Right hindlimb (tissue), 1 donor: ENCODE results near the gene SPOCK1.

ENCODE experiments used
- DNase-seq: peaks from one replicate; pipeline ENCODE4 v3.0.0-alpha.2; 2018

The SPOCK1 gene

GRCh38 chr5:137440795-137441194 lies 58.3 kb downstream of the SPOCK1 start:
- no peak for DNase-seq

DNA sequence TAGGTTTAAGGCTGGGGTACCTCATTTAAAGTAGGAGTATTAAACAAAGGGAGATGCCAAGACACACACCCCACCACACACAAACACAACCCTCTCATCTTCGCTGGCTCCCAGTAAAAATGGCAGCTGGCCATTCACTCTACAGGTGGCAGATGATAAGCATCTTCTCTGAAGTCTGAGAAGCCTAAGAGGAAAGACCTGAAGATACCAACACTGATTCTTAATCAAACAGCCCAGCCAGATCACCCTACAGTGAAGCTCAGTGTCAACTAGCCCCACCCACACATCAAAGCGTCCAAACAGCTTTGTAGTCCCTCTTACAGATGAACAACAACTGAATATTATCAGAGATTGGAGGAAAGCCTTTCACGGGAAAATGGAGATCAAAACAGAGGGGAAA lies 59.5 kb downstream of the SPOCK1 start:
- no peak for DNase-seq

- no peak for DNase-seq
Observed at GRCh38 chr5:137438932-137439331, 60.2 kb downstream of the SPOCK1 start.

- DNase-seq = no peak
Observed at GRCh38 chr5:137437774-137438173, 61.4 kb downstream of the SPOCK1 start.

DNA sequence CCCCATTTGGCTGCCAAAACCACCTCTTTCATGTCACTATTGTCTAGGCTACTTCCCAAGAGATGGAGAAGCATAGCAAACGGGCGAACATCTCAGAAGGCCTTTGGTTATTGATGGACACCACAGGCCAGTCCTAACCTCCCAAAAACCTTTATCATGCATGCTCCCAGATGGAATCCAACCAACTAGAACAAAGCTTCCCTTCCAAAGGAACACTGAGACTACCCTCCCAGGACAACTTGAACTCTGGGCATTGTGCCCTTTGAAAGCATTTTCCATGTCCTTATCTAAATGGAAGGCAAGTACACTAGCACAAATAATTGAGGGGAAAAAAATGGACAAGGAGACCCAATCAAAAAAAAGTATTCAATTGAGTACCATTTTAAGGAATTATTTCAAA lies 65.6 kb downstream of the SPOCK1 start:
- DNase-seq = no peak

GRCh38 chr5:137432376-137432775 lies 66.8 kb downstream of the SPOCK1 start:
- no peak for DNase-seq

- no peak for DNase-seq
Observed at GRCh38 chr5:137431051-137431450, 68.1 kb downstream of the SPOCK1 start.

DNA sequence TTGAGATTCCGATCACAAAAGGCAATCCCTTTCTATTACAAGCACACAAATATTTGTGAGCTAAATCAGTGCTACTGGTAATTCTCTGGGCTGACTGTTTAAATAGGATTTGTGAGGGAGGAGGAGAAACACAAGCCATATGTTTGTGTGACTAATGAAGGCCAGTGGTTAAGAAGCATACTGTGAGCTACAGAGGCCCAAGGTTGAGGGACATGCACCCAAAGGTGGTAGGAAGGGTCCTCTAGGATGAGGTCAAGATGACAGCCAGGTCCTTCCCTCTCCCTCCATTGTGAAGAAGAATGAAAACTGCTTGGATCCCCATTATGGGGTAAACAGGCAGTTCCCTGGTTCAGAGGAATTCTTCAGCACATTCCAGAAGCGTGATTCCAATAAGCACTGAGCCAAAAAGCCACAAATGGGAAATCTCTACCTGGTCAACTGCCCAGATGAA lies 83.9 kb downstream of the SPOCK1 start:
- no peak for DNase-seq

DNA sequence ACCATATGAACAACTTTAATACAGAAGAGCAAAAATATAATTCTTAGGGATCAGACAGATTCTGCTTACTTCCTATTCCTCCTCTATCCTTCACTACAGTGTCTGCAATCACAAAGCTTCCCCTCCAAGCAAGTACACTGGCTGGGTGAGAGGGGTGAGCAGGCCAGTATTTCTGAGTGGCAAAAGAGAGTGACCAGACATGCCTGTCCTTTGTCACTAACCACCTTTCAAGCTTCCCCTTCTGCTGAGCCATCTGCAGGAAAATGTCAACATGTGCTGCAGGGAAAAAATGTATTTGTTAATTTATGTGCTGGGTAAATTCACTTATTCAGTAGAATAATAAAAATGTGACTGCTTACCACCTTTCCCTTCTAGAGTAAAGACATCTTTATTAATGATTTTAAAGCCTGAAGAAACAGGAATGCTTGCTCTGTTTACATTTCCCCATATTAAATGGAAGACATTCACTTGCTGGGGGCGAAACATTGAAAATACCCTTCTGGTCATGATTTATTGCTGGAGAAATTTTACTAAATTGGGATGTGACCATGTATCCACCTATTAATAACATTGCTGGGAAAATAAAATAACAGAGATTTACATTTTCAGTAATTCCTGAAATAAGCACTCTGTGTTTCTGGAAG lies 84.9 kb downstream of the SPOCK1 start:
- DNase-seq = no peak

DNA sequence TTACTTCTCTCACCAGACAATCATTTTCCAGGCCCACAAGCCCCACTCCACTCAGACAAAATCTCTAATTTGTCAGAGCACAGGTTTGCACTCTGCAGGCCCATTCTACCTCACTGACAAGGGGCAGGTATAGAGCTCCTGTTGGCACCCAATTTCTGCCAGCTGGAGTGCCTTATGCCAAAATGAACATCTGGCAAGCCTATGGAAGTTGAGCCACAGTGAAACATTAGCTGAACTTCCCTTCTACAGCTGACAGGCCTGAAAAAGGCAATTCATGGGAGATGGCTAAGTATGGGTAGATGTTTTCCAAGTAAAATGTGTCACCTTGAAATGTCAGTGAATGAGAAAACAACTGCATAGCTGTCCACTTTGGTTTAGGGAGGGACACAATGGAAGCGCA lies 87.0 kb downstream of the SPOCK1 start:
- no peak for DNase-seq

DNA sequence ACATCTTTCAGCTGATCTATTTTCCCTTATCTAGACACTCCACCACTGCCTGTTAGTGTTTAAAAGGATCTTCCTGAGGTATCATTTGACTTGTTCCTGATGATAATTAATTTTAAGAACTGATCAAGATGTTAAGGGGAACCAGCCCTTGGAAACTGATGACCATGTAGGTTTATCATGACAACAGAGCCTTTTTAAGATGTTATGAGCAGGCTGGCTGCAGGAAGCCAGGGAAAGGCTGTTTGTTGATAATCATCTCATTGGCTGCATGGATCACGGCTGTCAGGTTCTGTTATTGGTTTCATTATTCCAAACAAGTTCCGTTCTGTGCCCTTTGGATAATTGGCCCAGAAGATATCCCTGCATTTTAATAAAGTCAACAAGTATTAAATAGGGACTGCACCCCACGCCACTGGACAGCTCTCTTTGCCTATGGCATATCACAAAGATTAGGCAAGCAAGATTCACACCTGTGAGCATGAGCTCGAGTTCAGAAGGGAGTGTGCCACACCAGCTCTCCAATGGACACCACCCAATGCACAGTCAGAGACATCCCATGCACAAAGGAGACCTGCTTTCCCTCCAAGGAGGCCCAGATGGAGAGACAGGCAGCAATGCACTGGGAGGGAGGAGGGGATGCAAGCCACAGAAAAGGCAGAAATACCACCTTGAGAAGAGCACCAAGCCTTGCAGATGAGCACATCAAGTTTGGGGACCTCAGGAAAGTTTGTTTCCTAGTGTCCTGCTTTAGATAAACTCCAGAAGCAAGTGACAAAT lies 88.7 kb downstream of the SPOCK1 start:
- no peak for DNase-seq

GRCh38 chr5:137409736-137410135 lies 89.4 kb downstream of the SPOCK1 start:
- no peak for DNase-seq

DNA sequence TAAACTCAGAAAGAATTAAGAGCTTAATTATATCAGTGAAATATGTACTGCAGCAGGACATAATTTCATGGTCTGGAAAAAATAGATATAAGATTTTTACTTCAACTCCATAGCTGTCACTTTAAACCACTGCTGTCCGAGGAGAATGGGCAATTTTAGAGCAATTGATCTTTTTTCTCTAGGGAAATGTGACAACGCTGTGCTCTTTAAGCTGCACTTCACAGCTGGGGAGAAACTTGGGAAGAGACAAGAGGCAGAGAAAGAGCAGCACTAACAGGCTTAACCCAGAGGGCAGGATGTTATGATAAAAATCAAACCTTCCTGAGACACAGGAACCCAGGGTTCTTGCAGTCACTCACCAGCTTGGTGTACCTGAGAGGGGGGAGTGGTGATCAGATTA lies 92.0 kb downstream of the SPOCK1 start:
- DNase-seq = no peak

DNA sequence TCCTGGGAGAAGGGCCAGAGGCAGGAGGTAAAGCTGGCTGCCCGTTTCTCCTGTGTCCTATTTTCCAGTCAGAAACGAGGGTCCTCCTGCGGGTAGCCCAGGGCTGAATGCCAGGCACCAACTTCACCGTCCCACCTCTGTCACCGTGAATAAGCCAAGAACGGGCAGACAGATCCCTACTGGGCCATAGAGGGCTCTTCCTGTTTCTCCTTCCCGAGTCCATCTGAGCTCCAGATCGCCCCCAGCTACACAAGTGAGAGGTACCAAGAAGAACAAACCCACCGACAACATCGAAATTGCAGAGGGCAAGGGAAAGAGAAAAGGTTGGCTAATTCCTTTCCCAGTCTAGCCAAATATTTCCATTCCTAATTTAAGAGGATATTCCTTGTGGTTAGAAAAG lies 93.7 kb downstream of the SPOCK1 start:
- no peak for DNase-seq

- DNase-seq = no peak
Observed at GRCh38 chr5:137403869-137404268, 95.3 kb downstream of the SPOCK1 start.

GRCh38 chr5:137402436-137403187 lies 96.5 kb downstream of the SPOCK1 start:
- DNase-seq = no peak

DNA sequence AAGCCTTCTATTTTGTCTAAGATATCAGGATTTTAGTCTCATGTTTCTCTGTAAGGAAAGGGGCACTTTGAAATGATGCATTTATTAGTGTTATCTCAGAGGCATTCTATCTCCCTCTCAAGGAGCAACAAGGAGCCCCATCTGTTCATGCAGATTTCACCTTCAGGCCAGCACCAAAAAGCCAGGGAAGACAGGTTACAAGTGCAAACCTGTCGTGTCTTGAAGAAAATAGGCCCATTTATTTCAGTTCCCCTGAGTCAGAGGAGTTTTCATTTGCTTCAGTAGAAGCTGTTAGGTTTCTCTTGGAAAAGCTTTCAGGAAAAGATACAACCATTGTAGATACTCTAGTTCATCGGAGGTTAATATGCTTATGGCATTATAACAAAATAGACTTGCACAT lies 97.2 kb downstream of the SPOCK1 start:
- no peak for DNase-seq

DNA sequence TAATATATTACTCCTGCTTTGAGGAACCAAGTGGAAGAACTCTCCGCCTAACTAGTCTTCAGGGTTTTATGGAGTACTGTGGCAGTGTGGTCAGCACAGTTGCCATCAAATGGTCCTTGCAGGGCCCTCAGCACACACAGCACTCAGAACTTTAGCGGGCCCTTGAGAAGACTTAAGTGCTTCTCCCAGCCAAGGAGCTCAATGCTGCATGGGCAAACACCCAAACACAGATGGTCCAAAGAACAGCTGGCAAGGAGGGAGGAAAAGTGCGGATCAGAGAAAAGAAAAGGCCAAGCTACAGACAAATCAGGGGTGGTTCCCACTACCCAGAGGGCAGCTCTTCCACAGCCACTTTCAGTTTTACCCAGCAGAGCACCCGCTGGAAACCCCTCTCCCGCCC lies 98.6 kb downstream of the SPOCK1 start:
- no peak for DNase-seq

- DNase-seq = no peak
Observed at GRCh38 chr5:137399911-137400310, 99.2 kb downstream of the SPOCK1 start.

DNA sequence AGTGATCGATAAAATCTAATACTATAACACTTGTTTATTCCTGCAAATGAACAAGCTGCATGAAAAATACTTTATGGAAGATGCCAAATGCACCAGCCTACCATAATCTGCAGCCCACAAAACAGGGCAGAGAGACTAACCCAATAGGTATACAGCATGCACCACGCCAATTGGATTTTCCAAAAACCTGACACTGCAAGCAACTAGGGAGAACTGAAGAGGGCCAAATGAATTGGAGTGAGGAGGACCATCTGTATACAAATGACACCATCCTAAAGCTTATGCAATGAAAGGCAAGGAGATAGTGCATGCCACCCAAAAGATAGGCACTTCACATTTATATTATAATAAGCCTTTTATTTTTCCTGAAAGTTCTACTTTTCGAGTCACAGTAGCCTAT lies 100.4 kb downstream of the SPOCK1 start:
- no peak for DNase-seq

DNA sequence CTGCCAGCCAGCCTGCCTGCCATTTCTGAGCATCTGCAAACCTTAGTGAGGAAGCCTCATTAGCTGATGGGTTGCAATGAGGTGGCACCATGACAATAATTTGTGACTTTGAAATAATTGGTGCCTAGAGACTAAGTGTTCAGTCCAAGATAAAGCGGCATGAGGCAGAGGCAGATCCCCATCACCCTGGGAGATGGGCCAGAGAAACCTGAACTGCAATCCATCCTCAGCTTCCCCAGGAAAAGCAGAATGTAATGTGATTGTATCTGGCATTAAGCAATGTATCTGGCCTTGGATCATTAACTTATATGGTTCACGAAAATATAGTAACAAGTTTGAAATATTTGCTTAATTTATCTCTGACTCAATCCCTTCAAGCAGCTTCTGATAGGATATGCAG lies 101.0 kb downstream of the SPOCK1 start:
- no peak for DNase-seq

DNA sequence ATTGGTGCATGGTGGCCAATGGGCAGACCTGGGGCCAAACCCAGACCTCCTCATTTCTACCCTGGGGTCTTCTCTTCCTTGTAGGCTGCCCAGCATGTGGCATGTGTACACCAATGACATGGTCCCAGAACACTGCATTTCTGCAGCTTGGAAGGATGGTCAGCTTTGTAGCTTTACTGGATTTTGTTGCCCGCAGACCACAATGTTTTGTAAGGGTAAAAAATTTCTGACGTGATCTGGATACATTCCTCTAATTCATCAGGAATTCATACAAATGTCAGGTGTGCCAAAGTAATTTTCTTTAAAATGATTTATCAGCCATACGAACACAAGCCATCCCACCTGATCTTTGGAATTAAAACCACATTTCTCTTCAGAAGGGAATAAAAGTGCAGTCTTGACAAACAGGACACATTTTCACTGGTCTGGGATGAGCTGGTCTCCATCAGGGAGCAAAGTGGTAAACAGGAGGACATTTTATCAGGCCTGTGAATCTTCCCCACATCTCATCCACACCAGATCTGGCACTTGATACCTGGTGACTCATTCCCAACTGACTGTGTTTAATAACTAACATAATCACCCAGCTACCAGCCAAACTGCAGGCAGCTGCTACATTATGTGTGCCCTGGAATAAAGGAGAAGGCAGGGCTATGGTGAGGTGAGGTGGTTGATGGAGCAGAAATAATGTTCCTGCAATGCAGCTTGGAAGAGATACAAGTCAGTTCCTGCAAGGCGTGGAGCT lies 103.9 kb downstream of the SPOCK1 start:
- no peak for DNase-seq

- no peak for DNase-seq
Observed at GRCh38 chr5:137394380-137394779, 104.7 kb downstream of the SPOCK1 start.
